Liver (tissue), 9 donors: ENCODE data around the gene SLC25A10. TPM values are rescaled to one million over a fixed set of nuclear protein-coding genes. Genes with fewer than 3 reads are reported as not detected.
A peak's percentile ranks its signal among the peaks of the same experiment; 100 is the strongest.

Source experiments
- DNase-seq: peaks from one replicate; pipeline ENCODE4 v3.0.0-alpha.2; 2017; ENCODE audit warnings: low spot score
- H3K27ac ChIP-seq, 2 donors: one replicate each; pipeline ENCODE4 v1.7.0; 2013; ENCODE audit warnings: inconsistent platforms in 2 of 2, low read length in 2 of 2, control low read depth in 1 of 2, low read depth in 1 of 2, mild to moderate bottlenecking in 1 of 2
- H3K27me3 ChIP-seq, 4 donors: one replicate each; pipeline versions ENCODE4 v1.6.1 to v1.7.0; 2013; ENCODE audit warnings: low read length in 3 of 4, inconsistent platforms in 1 of 4, mild to moderate bottlenecking in 1 of 4, moderate library complexity in 1 of 4; ENCODE audit not compliant: control insufficient read depth in 4 of 4, insufficient read depth in 4 of 4
- H3K36me3 ChIP-seq, 4 donors: one replicate each; pipeline versions ENCODE4 v1.6.1 to v1.7.0; 2013; ENCODE audit warnings: low read length in 3 of 4, mild to moderate bottlenecking in 3 of 4, low read depth in 1 of 4, moderate library complexity in 1 of 4; ENCODE audit not compliant: control insufficient read depth in 4 of 4, insufficient read depth in 3 of 4
- H3K4me1 ChIP-seq, 4 donors: one replicate each; pipeline versions ENCODE4 v1.6.1 to v1.7.0; 2013; ENCODE audit warnings: low read length in 3 of 4, mild to moderate bottlenecking in 3 of 4, moderate library complexity in 1 of 4; ENCODE audit not compliant: control insufficient read depth in 4 of 4, insufficient read depth in 4 of 4
- H3K4me3 ChIP-seq, 3 donors: one replicate each; pipeline versions ENCODE4 v1.6.1 to v1.7.0; 2013; ENCODE audit warnings: low read length in 3 of 3, control low read depth in 1 of 3, low read depth in 1 of 3, mild to moderate bottlenecking in 1 of 3
- H3K9ac ChIP-seq, 2 donors: one replicate each; pipeline ENCODE4 v1.7.0; 2013; ENCODE audit warnings: low read length in 2 of 2, mild to moderate bottlenecking in 2 of 2, moderate library complexity in 2 of 2, control low read depth in 1 of 2, low read depth in 1 of 2
- H3K9me3 ChIP-seq, 4 donors: one replicate each; pipeline versions ENCODE4 v1.6.1 to v1.7.0; 2013; ENCODE audit warnings: low read length in 3 of 4; ENCODE audit not compliant: control insufficient read depth in 4 of 4
- ATF3 ChIP-seq: IDR thresholded peaks from 2 replicates; pipeline ENCODE4 v1.6.1; 2016; ENCODE audit warnings: antibody characterized with exemption
- CTCF ChIP-seq: fragments of 150-350 bp; IDR thresholded peaks from 2 replicates; pipeline ENCODE4 v1.5.1; 2017; ENCODE audit warnings: improper control_type of control experiment, low read depth, low read length; ENCODE audit not compliant: missing input control
- EGR1 ChIP-seq, 2 donors: IDR thresholded peaks; 2 replicates each; pipeline ENCODE4 v1.6.1; 2016 to 2018; ENCODE audit warnings: antibody characterized with exemption in 2 of 2, low read depth in 2 of 2
- FOXA2 ChIP-seq: IDR thresholded peaks from 2 replicates; pipeline ENCODE4 v1.6.1; 2016; ENCODE audit warnings: antibody characterized with exemption
- GABPA ChIP-seq, 2 donors: IDR thresholded peaks in 1 of 2; conservative IDR thresholded peaks in 1 of 2; 2 replicates each; pipeline ENCODE4 v1.6.1; 2016; ENCODE audit warnings: antibody characterized with exemption in 2 of 2, mild to moderate bottlenecking in 1 of 2, moderate library complexity in 1 of 2
- HNF4G ChIP-seq: IDR thresholded peaks from 2 replicates; pipeline ENCODE4 v1.6.1; 2016; ENCODE audit warnings: antibody characterized with exemption
- RAD21 ChIP-seq, 2 donors: IDR thresholded peaks; 2 replicates each; pipeline ENCODE4 v1.6.1; 2016; ENCODE audit warnings: antibody characterized with exemption in 2 of 2, mild to moderate bottlenecking in 2 of 2
- RXRA ChIP-seq, 2 donors: IDR thresholded peaks; 2 replicates each; pipeline ENCODE4 v1.6.1; 2017 to 2018; ENCODE audit warnings: antibody characterized with exemption in 2 of 2, mild to moderate bottlenecking in 1 of 2
- SP1 ChIP-seq: IDR thresholded peaks from 2 replicates; pipeline ENCODE4 v1.6.1; 2018; ENCODE audit warnings: antibody characterized with exemption, mild to moderate bottlenecking
- TAF1 ChIP-seq: conservative IDR thresholded peaks from 2 replicates; pipeline ENCODE4 v1.6.1; 2016; ENCODE audit warnings: antibody characterized with exemption, mild to moderate bottlenecking
- YY1 ChIP-seq: IDR thresholded peaks from 2 replicates; pipeline ENCODE4 v1.6.1; 2016; ENCODE audit warnings: antibody characterized with exemption, mild to moderate bottlenecking
- ZBTB33 ChIP-seq: IDR thresholded peaks from 2 replicates; pipeline ENCODE4 v1.6.1; 2016; ENCODE audit warnings: antibody characterized with exemption
- WGBS: extraction: QIAGEN DNeasy Blood & Tissue Kit; methylation state at CpG from one replicate; pipeline ENCODE4 v1.1.7; 2013; 5-methylcytosine and 5-hydroxymethylcytosine counted together
- polyA plus RNA-seq, 2 donors: library from polyadenylated mRNA; stranded (reverse) in 1 of 2; unstranded in 1 of 2; fragments of 200-250 nt in 1 of 2; fragments of >200 nt in 1 of 2; fragmentation: Nextera tagmentation in 1 of 2; extraction: Ambion mirVana in 1 of 2; gene quantifications; one replicate each; pipeline versions ENCODE4 v1.2.1 to v1.2.3, GENCODE V29; 2013 to 2015
- total RNA-seq, 2 donors: library from RNA; depleted of rRNA; stranded (reverse); fragments of >200 nt; gene quantifications; one replicate each; pipeline ENCODE4 v1.2.3, GENCODE V29; 2014
- donor health status: healthy.
- donor health status: healthy.
- donor health status: healthy.
- donor health status: healthy.
- donor health status: healthy.

Gene SLC25A10
- total and polyA plus RNA-seq, 4 donors = 19.8 to 54.6 (median 44.0) TPM

GRCh38 chr17:81710514-81711308 is 1.4 kb upstream of the SLC25A10 start:
- peaks cover 18 to 50% (median 38%) of the 10 kb centered on the region in 4 donors for H3K4me1 ChIP-seq
- H3K27ac ChIP-seq = peak overlapping the region; percentile 72 to 83
- no peak for TF ChIP-seq ATF3
- TF ChIP-seq SP1 = no peak
- peak in 1 of 2 donors; percentile 14 for TF ChIP-seq RXRA (IDR thresholded peaks at IDR 0.05)
- no peak for TF ChIP-seq FOXA2
- TF ChIP-seq ZBTB33 = no peak
- no peak for TF ChIP-seq CTCF
- no peak for TF ChIP-seq EGR1 (IDR thresholded peaks at IDR 0.05; ENCODE audit: low read depth in 2 of 2)
- TF ChIP-seq RAD21 (IDR thresholded peaks at IDR 0.05) = peak in 1 of 2 donors; percentile 34
- no peak for TF ChIP-seq GABPA (IDR thresholded peaks at IDR 0.05 in 1 of 2, conservative IDR thresholded peaks at IDR 0.05 in 1 of 2)
- no peak for TF ChIP-seq TAF1
- H3K36me3 ChIP-seq = peaks cover 3 to 22% (median 8%) of the 10 kb centered on the region in 4 donors
- H3K4me3 ChIP-seq = peak overlapping the region in 2 of 3 donors; percentile 18 to 22
- peak overlapping the region; percentile 41 to 57 for H3K9ac ChIP-seq
- no peaks in the 10 kb centered on the region for H3K9me3 ChIP-seq
- no peak for DNase-seq
- WGBS = 11% methylated on average over 29 of the region's 29 CpGs
- H3K27me3 ChIP-seq = no peaks in the 10 kb centered on the region

GRCh38 chr17:81712468-81713003 is 452 bp downstream of the SLC25A10 start:
- peak overlapping the region; percentile 72 to 79 for H3K27ac ChIP-seq
- 2% methylated on average over 41 of the region's 41 CpGs for WGBS
- H3K9me3 ChIP-seq = no peaks in the 10 kb centered on the region
- H3K9ac ChIP-seq = peak overlapping the region; percentile 77 to 84
- DNase-seq = no peak
- peaks cover 0 to 10% (median 5%) of the 10 kb centered on the region in 4 donors for H3K36me3 ChIP-seq
- peak overlapping the region; percentile 73 to 85 (median 74) for H3K4me3 ChIP-seq
- no peak for TF ChIP-seq HNF4G
- no peak for TF ChIP-seq RAD21 (IDR thresholded peaks at IDR 0.05)
- TF ChIP-seq YY1 = no peak
- peak; percentile 8 for TF ChIP-seq CTCF
- no peaks in the 10 kb centered on the region for H3K27me3 ChIP-seq
- H3K4me1 ChIP-seq = peaks cover 18 to 50% (median 38%) of the 10 kb centered on the region in 4 donors
